ENCODE data around the gene MYH9.

DNA sequence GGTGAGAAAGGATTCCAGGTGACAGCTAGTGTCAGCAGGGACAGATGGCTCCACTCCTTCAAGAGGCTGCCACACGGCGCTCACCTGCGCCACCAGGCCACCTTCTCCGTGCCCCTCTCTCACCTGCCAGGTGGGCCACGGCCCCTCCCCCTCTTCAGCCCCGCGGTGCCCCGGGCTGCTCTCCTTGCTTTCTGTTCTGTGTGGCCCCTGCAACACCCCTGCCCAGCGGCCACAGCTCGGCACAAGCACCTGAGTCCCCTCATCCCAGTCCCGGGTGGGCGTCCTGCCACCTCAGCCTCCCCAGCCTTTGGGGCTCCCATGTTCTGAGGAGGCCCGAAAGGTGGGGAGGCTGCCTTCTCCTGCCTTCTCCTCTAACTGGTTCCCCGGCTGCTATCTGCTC lies 88.5 kb downstream of the MYH9 start:
- TF ChIP-seq, protein P1, sequence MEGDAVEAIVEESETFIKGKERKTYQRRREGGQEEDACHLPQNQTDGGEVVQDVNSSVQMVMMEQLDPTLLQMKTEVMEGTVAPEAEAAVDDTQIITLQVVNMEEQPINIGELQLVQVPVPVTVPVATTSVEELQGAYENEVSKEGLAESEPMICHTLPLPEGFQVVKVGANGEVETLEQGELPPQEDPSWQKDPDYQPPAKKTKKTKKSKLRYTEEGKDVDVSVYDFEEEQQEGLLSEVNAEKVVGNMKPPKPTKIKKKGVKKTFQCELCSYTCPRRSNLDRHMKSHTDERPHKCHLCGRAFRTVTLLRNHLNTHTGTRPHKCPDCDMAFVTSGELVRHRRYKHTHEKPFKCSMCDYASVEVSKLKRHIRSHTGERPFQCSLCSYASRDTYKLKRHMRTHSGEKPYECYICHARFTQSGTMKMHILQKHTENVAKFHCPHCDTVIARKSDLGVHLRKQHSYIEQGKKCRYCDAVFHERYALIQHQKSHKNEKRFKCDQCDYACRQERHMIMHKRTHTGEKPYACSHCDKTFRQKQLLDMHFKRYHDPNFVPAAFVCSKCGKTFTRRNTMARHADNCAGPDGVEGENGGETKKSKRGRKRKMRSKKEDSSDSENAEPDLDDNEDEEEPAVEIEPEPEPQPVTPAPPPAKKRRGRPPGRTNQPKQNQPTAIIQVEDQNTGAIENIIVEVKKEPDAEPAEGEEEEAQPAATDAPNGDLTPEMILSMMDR (IDR thresholded peaks at IDR 0.05) = no peak
- TF ChIP-seq POLR2AphosphoS5 (IDR thresholded peaks at IDR 0.05) = no peak
